ENCODE measurements around the gene DES.

DES gene

DNA sequence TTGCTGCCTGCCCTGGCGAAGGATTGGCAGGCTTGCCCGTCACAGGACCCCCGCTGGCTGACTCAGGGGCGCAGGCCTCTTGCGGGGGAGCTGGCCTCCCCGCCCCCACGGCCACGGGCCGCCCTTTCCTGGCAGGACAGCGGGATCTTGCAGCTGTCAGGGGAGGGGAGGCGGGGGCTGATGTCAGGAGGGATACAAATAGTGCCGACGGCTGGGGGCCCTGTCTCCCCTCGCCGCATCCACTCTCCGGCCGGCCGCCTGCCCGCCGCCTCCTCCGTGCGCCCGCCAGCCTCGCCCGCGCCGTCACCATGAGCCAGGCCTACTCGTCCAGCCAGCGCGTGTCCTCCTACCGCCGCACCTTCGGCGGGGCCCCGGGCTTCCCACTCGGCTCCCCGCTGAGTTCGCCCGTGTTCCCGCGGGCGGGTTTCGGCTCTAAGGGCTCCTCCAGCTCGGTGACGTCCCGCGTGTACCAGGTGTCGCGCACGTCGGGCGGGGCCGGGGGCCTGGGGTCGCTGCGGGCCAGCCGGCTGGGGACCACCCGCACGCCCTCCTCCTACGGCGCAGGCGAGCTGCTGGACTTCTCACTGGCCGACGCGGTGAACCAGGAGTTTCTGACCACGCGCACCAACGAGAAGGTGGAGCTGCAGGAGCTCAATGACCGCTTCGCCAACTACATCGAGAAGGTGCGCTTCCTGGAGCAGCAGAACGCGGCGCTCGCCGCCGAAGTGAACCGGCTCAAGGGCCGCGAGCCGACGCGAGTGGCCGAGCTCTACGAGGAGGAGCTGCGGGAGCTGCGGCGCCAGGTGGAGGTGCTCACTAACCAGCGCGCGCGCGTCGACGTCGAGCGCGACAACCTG lies at the start of gene DES:
Gene DES (plus strand): TSS at position 223 of the 857 bp plus-strand sequence. CDS start 86 bp downstream, at position 309.
- Mint-ChIP-seq H3K27ac (no peak within 1 kb of the TSS), H3K9me3 (no peaks in the 10 kb centered on the region), H3K4me3 (no peak within 1 kb of the TSS), H3K27me3 (ENCODE audit: low read depth) (peaks cover 34% of the 10 kb centered on the region), H3K36me3 (ENCODE audit: low read depth) (no peaks in the 10 kb centered on the region), H3K4me1 (ENCODE audit: low read depth) (no peaks in the 10 kb centered on the region)
- no peak for DNase-seq (ENCODE audit: low spot score)

- no peak overlapping the region for H3K4me3 Mint-ChIP-seq
- no peaks in the 10 kb centered on the region for H3K27me3 Mint-ChIP-seq (ENCODE audit: low read depth)
- H3K27ac Mint-ChIP-seq, result no peak overlapping the region
- DNase-seq (ENCODE audit: low spot score), result no peak
- H3K9me3 Mint-ChIP-seq, result no peaks in the 10 kb centered on the region
- H3K36me3 Mint-ChIP-seq (ENCODE audit: low read depth), result peaks cover 3% of the 10 kb centered on the region
- no peaks in the 10 kb centered on the region for H3K4me1 Mint-ChIP-seq (ENCODE audit: low read depth)
Observed at GRCh38 chr2:219368690-219369191, 49.4 kb upstream of the DES start.

- no peak overlapping the region for H3K4me3 Mint-ChIP-seq
- H3K9me3 Mint-ChIP-seq, result no peaks in the 10 kb centered on the region
- H3K27me3 Mint-ChIP-seq (ENCODE audit: low read depth), result no peaks in the 10 kb centered on the region
- DNase-seq (ENCODE audit: low spot score), result no peak
- H3K4me1 Mint-ChIP-seq (ENCODE audit: low read depth), result no peaks in the 10 kb centered on the region
- no peak overlapping the region for H3K27ac Mint-ChIP-seq
- H3K36me3 Mint-ChIP-seq (ENCODE audit: low read depth), result peaks cover 10% of the 10 kb centered on the region
Observed at GRCh38 chr2:219369447-219369861, 48.7 kb upstream of the DES start.

DNA sequence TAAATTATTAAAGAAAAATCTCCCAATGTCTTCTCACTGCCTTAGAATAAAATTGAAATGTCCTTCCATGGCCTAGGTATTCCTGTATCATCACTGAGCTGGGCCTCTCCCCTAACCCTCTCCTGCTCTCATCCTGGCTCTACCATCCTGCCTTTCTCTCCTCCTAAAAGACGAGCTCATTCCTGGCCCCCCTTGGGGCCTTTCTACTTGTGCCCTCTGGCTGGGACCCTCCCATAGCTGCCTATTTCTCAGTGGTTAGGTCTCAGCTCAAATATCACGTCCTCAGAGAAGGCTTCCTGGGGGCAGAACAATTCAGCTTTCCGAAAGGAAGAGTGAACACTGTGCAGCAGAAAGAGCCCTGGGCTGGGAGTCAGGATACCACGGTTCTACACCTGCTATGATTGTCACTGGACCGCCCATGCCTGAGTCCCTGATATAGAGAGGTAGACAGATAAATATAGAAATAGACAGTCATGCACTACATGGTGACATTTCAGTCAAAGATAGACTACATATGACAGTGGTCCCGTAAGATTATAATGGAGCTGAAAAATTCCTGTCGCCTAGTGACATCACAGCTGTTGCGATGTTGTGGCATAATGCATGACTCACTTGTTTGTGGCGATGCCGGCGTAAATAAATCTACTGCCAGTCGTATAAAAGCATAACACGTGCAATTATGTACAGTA lies 39.9 kb upstream of the DES start:
- DNase-seq (ENCODE audit: low spot score), result no peak
- Mint-ChIP-seq H3K27me3 (ENCODE audit: low read depth) (no peaks in the 10 kb centered on the region), H3K4me3 (no peak overlapping the region), H3K36me3 (ENCODE audit: low read depth) (peaks cover 20% of the 10 kb centered on the region), H3K9me3 (no peaks in the 10 kb centered on the region), H3K27ac (no peak overlapping the region), H3K4me1 (ENCODE audit: low read depth) (no peaks in the 10 kb centered on the region)

DNA sequence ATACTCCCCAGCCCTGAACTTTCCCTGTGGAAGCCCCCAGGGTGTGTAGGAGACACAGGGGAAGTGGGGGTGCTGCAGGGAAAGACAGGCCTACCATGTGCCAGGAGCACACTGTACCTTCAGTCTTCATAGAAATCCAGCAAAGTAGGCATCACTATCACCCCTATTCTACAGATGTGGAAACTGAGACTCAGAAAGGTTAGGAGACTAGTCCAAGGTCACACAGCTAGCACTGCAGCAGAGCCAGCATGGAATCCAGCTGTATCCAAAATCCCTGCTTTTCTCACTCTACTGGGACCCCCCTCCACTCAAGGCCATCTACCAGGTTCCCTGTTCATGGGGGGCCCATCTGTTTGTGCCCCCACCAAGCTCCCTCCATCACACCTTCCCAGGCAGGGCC lies 37.3 kb upstream of the DES start:
- H3K27me3 Mint-ChIP-seq (ENCODE audit: low read depth), result no peaks in the 10 kb centered on the region
- DNase-seq (ENCODE audit: low spot score), result no peak
- peaks cover 20% of the 10 kb centered on the region for H3K36me3 Mint-ChIP-seq (ENCODE audit: low read depth)
- H3K9me3 Mint-ChIP-seq, result no peaks in the 10 kb centered on the region
- no peaks in the 10 kb centered on the region for H3K4me1 Mint-ChIP-seq (ENCODE audit: low read depth)
- no peak overlapping the region for H3K4me3 Mint-ChIP-seq
- no peak overlapping the region for H3K27ac Mint-ChIP-seq

- Mint-ChIP-seq H3K4me3 (no peak overlapping the region), H3K36me3 (ENCODE audit: low read depth) (peaks cover 25% of the 10 kb centered on the region), H3K27ac (no peak overlapping the region)
Observed at GRCh38 chr2:219381448-219381847, 36.7 kb upstream of the DES start.

GRCh38 chr2:219384083-219384713 lies 34.0 kb upstream of the DES start:
- DNase-seq (ENCODE audit: low spot score), result no peak
- peaks cover 9% of the 10 kb centered on the region for H3K4me1 Mint-ChIP-seq (ENCODE audit: low read depth)
- H3K9me3 Mint-ChIP-seq, result no peaks in the 10 kb centered on the region
- peaks cover 25% of the 10 kb centered on the region for H3K36me3 Mint-ChIP-seq (ENCODE audit: low read depth)
- H3K27me3 Mint-ChIP-seq (ENCODE audit: low read depth), result no peaks in the 10 kb centered on the region
- no peak overlapping the region for H3K4me3 Mint-ChIP-seq
- no peak overlapping the region for H3K27ac Mint-ChIP-seq

More at GRCh38 chr2:219381448-219381847, 36.7 kb upstream of the DES start:
- no peaks in the 10 kb centered on the region for H3K9me3 Mint-ChIP-seq
- DNase-seq (ENCODE audit: low spot score), result no peak
- H3K27me3 Mint-ChIP-seq (ENCODE audit: low read depth), result no peaks in the 10 kb centered on the region
- no peaks in the 10 kb centered on the region for H3K4me1 Mint-ChIP-seq (ENCODE audit: low read depth)

DNA sequence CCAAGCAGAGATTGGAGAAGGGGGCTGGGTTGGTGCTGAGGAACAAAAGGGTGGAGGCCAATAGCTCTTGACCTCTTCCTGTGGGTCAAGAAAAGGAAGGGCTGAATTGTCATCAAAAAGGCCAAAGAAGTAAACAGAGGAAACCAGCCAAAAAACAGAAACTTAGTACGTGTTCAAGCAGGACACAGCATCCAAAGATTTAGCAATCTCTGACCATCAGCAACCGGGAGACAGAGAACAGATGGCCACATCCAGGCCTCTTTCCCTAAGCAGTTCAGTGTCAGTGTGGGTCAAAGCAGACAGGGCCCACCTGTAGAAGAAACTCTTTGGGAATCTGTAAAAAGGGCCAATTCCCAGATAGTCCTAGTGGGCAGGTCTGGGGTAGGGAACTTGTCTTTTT lies 33.3 kb upstream of the DES start:
- DNase-seq (ENCODE audit: low spot score), result no peak
- H3K9me3 Mint-ChIP-seq, result no peaks in the 10 kb centered on the region
- peaks cover 9% of the 10 kb centered on the region for H3K4me1 Mint-ChIP-seq (ENCODE audit: low read depth)
- no peak overlapping the region for H3K27ac Mint-ChIP-seq
- peaks cover 25% of the 10 kb centered on the region for H3K36me3 Mint-ChIP-seq (ENCODE audit: low read depth)
- H3K27me3 Mint-ChIP-seq (ENCODE audit: low read depth), result no peaks in the 10 kb centered on the region
- H3K4me3 Mint-ChIP-seq, result peak overlapping the region; percentile 37

GRCh38 chr2:219385958-219386520 lies 32.1 kb upstream of the DES start:
- Mint-ChIP-seq H3K27me3 (ENCODE audit: low read depth) (peaks cover 2% of the 10 kb centered on the region), H3K4me3 (peak overlapping the region; percentile 38), H3K9me3 (no peaks in the 10 kb centered on the region), H3K4me1 (ENCODE audit: low read depth) (peaks cover 9% of the 10 kb centered on the region), H3K36me3 (ENCODE audit: low read depth) (peaks cover 25% of the 10 kb centered on the region), H3K27ac (no peak overlapping the region)
- DNase-seq (ENCODE audit: low spot score), result no peak

- Mint-ChIP-seq H3K9me3 (no peaks in the 10 kb centered on the region), H3K4me3 (peak overlapping the region; percentile 98), H3K4me1 (ENCODE audit: low read depth) (peaks cover 9% of the 10 kb centered on the region), H3K36me3 (ENCODE audit: low read depth) (peaks cover 25% of the 10 kb centered on the region), H3K27me3 (ENCODE audit: low read depth) (peaks cover 6% of the 10 kb centered on the region), H3K27ac (peak overlapping the region; percentile 96)
- DNase-seq (ENCODE audit: low spot score), result no peak
Observed at GRCh38 chr2:219386532-219387280, 31.5 kb upstream of the DES start.

DNA sequence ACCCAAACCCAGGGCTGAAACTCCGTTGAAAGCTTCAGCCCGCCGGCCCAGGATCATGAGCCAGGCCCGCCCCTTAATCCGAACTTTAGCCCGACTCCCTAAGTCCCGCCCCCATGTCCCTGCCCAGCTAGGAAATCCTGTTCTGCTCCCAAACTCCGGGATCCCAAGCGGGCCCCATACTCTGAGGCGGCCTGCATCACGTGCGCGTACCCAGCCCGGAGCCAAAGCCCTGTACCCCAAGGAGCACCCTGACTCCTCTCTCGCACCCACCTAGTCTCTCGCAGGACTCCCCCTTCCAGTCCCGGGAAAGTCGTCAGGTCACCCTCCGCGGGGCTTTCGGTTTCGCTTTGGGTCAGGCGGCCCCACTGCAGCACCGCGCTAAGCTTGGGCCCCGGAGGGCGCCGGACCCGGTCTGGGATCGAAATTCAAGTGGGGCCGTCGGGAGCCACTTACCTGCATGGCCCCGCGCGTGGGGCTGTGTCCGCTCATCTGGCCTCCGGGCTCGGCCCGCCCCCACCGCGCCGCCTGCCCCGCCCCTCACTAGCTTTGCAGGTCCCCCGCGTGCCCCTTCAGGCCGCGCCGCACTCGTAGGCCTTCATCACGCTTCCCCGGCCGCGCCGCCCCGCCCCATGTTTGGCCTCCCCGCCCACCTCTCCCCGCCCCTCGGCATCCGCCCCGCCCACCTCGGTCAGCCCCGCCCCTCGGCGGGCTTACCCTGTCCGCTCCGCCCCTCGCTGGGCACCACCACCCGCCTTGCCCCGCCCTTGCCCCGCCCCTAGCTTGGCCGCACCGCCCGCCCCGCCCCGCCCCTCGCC lies 30.7 kb upstream of the DES start, which contains the start of gene DNPEP:
Gene DNPEP (minus strand): TSS at position 607 of the 815 bp plus-strand sequence. CDS start 118 bp downstream, at position 489.
- Mint-ChIP-seq H3K4me1 (ENCODE audit: low read depth) (peaks cover 9% of the 10 kb centered on the region), H3K27ac (peak within 1 kb of the TSS; percentile 96), H3K4me3 (peak within 1 kb of the TSS; percentile 98), H3K9me3 (no peaks in the 10 kb centered on the region), H3K27me3 (ENCODE audit: low read depth) (peaks cover 8% of the 10 kb centered on the region), H3K36me3 (ENCODE audit: low read depth) (peaks cover 25% of the 10 kb centered on the region)
- peak; percentile 88 for DNase-seq (ENCODE audit: low spot score)

DNA sequence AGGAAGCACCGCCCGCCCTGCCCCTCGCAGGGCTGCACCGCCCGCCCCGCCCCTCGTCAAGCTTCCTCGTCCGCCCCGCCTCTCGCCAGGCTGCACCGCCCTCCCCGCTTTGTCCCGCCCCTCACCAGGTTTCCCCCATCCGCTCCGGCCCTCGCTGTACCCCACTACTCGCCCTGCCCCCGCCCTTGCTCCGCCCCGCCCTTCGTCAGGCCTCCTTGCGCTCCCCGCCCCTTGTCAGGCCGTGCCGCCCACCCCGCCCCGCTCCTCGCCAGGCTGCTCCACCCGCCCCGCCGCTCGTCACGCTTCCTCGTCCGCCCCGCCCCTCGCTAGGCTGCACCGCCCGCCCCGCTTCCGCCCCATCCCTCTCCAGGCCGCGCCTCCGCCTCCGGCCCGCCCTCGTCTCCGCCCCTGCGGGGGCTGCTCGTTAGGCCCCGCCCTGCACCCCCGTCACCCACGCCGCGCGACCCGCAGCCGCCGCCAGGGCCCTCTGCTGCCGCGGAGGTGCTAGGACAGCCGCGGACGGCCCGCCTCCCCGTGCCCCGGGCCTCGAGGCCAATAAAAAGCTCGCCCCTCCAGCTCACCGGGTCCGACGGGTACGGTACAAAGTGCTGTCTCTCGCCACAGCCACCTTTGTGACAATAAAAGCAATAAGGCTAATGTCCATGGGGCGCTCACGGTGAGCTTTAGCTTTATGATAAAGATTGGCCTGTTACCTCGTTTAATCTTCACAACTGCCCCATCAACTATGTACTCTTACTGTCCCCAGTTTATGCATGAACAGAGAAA lies 29.9 kb upstream of the DES start:
- DNase-seq (ENCODE audit: low spot score), result peak; percentile 96
- H3K9me3 Mint-ChIP-seq, result no peaks in the 10 kb centered on the region
- H3K4me1 Mint-ChIP-seq (ENCODE audit: low read depth), result peaks cover 9% of the 10 kb centered on the region
- peak overlapping the region; percentile 73 for H3K4me3 Mint-ChIP-seq
- peaks cover 13% of the 10 kb centered on the region for H3K27me3 Mint-ChIP-seq (ENCODE audit: low read depth)
- peak overlapping the region; percentile 88 for H3K27ac Mint-ChIP-seq
- peaks cover 24% of the 10 kb centered on the region for H3K36me3 Mint-ChIP-seq (ENCODE audit: low read depth)
